ENCODE data around the gene ZNF217.
"Not testable (repeated sequence)": the region's sequence is repeated elsewhere in the genome, so short reads cannot be mapped to it uniquely, and the experiment has no call there.

The ZNF217 gene

GRCh38 chr20:53631909-53632662 lies 38.4 kb upstream of the ZNF217 start:
- Histone ChIP-seq H3K27ac (no peak overlapping the region), H3K9me3 (ENCODE audit: low read depth, low read length) (no peaks in the 10 kb centered on the region), H3K9ac (ENCODE audit: insufficient read length) (no peak overlapping the region), H3K36me3 (ENCODE audit: insufficient read depth, low read length) (no peaks in the 10 kb centered on the region), H3K4me3 (no peak overlapping the region)
- TF ChIP-seq POLR2AphosphoS5 (IDR thresholded peaks at IDR 0.05; ENCODE audit: borderline replicate concordance, low read depth, low read length) (no peak), EZH2 (IDR thresholded peaks at IDR 0.05) (no peak), FOXP2 (optimal IDR thresholded peaks at IDR 0.05; ENCODE audit: control extremely low read depth, extremely low read length, insufficient read depth) (no peak)
- DNase-seq (ENCODE audit: low read depth, low spot score): no peak

DNA sequence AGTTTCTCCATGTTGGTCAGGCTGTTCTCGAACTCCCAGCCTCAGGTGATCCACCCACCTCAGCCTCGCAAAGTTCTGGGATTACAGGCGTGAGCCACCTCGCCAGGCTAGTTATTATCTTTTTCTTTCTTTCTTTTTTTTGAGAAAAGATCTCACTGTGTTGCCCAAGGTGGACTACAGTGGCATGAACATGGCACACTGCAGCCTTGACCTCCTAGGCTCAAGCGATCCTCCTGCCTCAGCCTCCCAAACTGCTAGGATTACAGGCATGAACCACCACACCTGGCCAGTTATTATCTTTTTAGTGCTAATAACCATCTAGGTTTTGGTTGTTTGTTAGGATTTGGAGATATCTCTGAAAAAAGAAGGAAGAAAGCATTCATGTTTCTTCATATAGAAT lies 35.8 kb upstream of the ZNF217 start:
- Histone ChIP-seq H3K4me3 (no peak overlapping the region), H3K27ac (no peak overlapping the region), H3K9ac (ENCODE audit: insufficient read length) (no peak overlapping the region), H3K9me3 (ENCODE audit: low read depth, low read length) (no peaks in the 10 kb centered on the region), H3K36me3 (ENCODE audit: insufficient read depth, low read length) (no peaks in the 10 kb centered on the region)
- DNase-seq (ENCODE audit: low read depth, low spot score): no peak
- TF ChIP-seq FOXP2 (optimal IDR thresholded peaks at IDR 0.05; ENCODE audit: control extremely low read depth, extremely low read length, insufficient read depth): no peak
- TF ChIP-seq EZH2 (IDR thresholded peaks at IDR 0.05): no peak
- TF ChIP-seq POLR2AphosphoS5 (IDR thresholded peaks at IDR 0.05; ENCODE audit: borderline replicate concordance, low read depth, low read length): no peak

- not testable (repeated sequence) for H3K4me3 ChIP-seq; H3K36me3 ChIP-seq (ENCODE audit: insufficient read depth, low read length); H3K9ac ChIP-seq (ENCODE audit: insufficient read length); DNase-seq (ENCODE audit: low read depth, low spot score); H3K9me3 ChIP-seq (ENCODE audit: low read depth, low read length); H3K27ac ChIP-seq
These were observed 35.1 kb upstream of the ZNF217 start for GRCh38 chr20:53628758-53629157.

DNA sequence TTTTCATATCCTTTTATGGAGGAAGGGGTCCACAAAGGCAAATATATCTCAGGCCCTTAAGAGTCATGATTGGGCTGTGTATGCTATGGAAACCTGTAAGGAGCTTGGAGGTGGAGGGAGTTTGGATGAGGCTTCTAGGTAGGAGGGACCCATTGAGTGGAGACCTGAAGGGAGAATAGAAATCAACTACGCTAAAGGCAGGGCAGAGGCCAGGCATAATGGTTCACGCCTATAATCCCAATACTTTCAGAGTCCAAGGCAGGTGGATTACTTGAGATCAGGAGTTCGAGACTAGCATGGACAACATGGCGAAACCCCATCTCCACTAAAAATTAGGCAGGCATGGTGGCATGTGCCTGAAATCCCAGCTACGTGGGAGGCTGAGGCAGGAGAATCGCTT lies 34.4 kb upstream of the ZNF217 start:
- H3K4me3 ChIP-seq: no peak overlapping the region
- no peak overlapping the region for H3K27ac ChIP-seq
- DNase-seq (ENCODE audit: low read depth, low spot score): no peak
- H3K36me3 ChIP-seq (ENCODE audit: insufficient read depth, low read length): no peaks in the 10 kb centered on the region
- no peak overlapping the region for H3K9ac ChIP-seq (ENCODE audit: insufficient read length)
- no peak for TF ChIP-seq EZH2 (IDR thresholded peaks at IDR 0.05)
- TF ChIP-seq FOXP2 (optimal IDR thresholded peaks at IDR 0.05; ENCODE audit: control extremely low read depth, extremely low read length, insufficient read depth): no peak
- TF ChIP-seq POLR2AphosphoS5 (IDR thresholded peaks at IDR 0.05; ENCODE audit: borderline replicate concordance, low read depth, low read length): no peak
- H3K9me3 ChIP-seq (ENCODE audit: low read depth, low read length): no peaks in the 10 kb centered on the region

GRCh38 chr20:53627001-53627400 lies 33.4 kb upstream of the ZNF217 start:
- H3K27ac ChIP-seq; DNase-seq (ENCODE audit: low read depth, low spot score); H3K9me3 ChIP-seq (ENCODE audit: low read depth, low read length); H3K9ac ChIP-seq (ENCODE audit: insufficient read length); H3K36me3 ChIP-seq (ENCODE audit: insufficient read depth, low read length); H3K4me3 ChIP-seq: not testable (repeated sequence)

DNA sequence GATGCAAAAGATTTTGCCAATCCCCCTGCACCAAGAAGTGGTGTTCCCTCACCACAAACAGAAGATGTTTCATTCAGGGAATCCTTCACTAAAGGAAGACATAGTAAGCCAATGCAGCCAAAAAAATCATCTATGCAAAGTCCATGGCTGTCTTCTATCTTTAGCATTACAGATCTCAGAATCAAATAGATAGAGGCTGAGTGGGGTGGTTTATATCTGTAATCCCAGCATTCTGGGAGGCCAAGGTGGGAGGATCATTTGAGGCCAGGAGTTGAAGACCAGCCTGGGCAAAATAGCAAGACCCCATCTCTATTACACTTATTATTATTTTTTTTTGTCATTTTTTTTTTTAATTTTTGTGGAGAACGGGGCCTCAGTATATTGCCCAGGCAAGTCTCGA lies 32.9 kb upstream of the ZNF217 start:
- Histone ChIP-seq H3K27ac (no peak overlapping the region), H3K4me3 (no peak overlapping the region), H3K9me3 (ENCODE audit: low read depth, low read length) (no peaks in the 10 kb centered on the region), H3K9ac (ENCODE audit: insufficient read length) (no peak overlapping the region), H3K36me3 (ENCODE audit: insufficient read depth, low read length) (no peaks in the 10 kb centered on the region)
- TF ChIP-seq FOXP2 (optimal IDR thresholded peaks at IDR 0.05; ENCODE audit: control extremely low read depth, extremely low read length, insufficient read depth): no peak
- no peak for TF ChIP-seq EZH2 (IDR thresholded peaks at IDR 0.05)
- no peak for TF ChIP-seq POLR2AphosphoS5 (IDR thresholded peaks at IDR 0.05; ENCODE audit: borderline replicate concordance, low read depth, low read length)
- no peak for DNase-seq (ENCODE audit: low read depth, low spot score)

DNA sequence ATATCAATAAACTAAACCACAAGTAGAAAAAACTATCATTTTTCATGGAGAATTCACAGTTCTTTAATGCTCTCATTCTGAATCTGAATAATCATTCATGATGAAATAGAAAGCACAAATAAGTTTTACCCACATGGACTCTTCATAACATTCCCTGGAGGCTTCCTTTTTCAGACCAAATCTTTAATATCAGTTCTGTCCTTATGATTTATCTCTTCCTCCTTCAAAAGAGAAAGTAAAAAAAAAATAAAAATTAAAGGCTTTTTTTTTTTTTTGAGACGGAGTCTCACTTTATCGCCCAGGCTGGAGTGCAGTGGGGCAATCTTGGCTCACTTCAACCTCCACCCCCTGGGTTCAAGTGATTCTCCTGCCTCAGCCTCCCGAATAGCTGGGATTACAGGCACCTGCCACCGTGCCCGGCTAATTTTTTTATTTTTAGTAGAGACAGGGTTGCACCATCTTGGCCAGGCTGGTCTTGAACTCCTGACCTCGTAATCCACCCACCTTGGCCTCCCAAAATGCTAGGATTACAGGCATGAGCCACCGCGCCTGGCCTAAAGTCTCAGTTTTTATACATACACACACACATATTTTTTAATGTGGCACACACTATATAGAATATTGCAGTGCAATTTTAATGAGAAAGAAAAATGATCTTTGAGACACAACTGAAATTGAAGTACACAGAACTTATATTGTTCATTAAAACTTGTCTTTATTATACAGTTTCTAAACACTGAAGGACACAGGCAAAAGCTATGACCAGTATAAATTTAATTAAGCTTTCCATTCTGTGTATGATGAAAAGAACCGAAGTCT lies 31.9 kb upstream of the ZNF217 start:
- H3K9me3 ChIP-seq (ENCODE audit: low read depth, low read length): no peaks in the 10 kb centered on the region
- H3K36me3 ChIP-seq (ENCODE audit: insufficient read depth, low read length): no peaks in the 10 kb centered on the region
- no peak for DNase-seq (ENCODE audit: low read depth, low spot score)
- H3K27ac ChIP-seq: peak overlapping the region; percentile 36; the same call in 1 of the 2 replicates
- H3K4me3 ChIP-seq: no peak overlapping the region
- H3K9ac ChIP-seq (ENCODE audit: insufficient read length): no peak overlapping the region
- TF ChIP-seq POLR2AphosphoS5 (IDR thresholded peaks at IDR 0.05; ENCODE audit: borderline replicate concordance, low read depth, low read length): no peak

DNA sequence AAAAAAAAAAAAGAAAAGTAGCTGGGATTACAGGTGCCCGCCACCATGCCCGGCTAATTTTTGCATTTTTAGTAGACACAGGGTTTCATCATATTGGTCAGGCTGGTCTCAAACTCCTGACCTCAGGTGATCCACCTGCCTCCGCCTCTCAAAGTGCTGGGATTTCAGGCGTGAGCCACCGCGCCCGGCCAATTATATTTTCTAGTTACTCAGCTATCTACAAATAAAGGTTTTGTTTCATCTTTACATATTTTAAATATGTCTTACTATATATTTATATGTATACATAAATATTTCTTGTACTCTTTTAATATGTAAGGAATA lies 31.2 kb upstream of the ZNF217 start:
- not testable (repeated sequence) for DNase-seq (ENCODE audit: low read depth, low spot score); H3K36me3 ChIP-seq (ENCODE audit: insufficient read depth, low read length); H3K27ac ChIP-seq; H3K9me3 ChIP-seq (ENCODE audit: low read depth, low read length); H3K4me3 ChIP-seq; H3K9ac ChIP-seq (ENCODE audit: insufficient read length)

DNA sequence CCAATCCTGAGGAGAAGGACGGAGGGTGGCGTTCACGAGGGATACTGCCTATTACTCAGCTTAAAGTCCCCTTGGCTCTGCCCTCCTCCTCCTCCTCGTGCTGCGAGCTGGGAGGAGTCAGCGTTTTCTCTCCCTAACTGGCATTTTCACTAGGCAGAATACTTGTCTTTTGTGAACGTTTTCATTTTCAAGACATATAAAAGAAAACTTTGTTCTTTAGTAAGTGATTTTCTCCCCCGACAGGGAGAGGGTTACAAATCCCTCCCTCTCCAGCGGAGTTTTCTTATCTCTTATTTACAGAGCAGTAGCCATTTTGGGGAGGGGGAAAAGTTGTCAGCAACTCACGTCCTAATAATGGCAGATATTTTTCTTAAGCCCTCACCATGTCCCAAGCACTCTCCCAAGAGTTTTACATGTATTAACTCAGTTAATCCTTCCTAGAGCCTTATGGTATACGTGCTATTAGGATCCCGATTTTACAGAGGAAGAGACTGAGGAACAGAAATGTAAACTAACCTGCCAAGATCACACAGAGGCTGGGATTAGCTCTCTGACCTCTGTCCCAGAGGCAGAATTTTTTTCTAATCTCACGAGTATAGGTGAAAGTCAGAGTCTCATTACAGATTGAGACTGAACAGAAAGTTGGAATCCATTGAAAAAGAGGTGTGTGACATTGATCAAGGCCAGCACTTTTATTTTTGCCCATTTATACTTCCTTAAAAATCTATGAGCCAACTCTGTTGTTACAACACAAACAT lies 30.0 kb upstream of the ZNF217 start:
- Histone ChIP-seq H3K36me3 (ENCODE audit: insufficient read depth, low read length) (no peaks in the 10 kb centered on the region), H3K9me3 (ENCODE audit: low read depth, low read length) (no peaks in the 10 kb centered on the region), H3K27ac (peak overlapping the region; percentile 91), H3K4me3 (peak overlapping the region; percentile 71), H3K9ac (ENCODE audit: insufficient read length) (peak overlapping the region; percentile 70)
- TF ChIP-seq EZH2 (IDR thresholded peaks at IDR 0.05) (no peak), POLR2AphosphoS5 (IDR thresholded peaks at IDR 0.05; ENCODE audit: borderline replicate concordance, low read depth, low read length) (peak; percentile 65; the same call in 1 of the 2 replicates)
- no peak for DNase-seq (ENCODE audit: low read depth, low spot score)

All from SK-N-MC (cell line).